Chondrocyte (in vitro differentiated cells): ENCODE data around the gene HK2. TPM values are rescaled to one million over a fixed set of nuclear protein-coding genes. Genes with fewer than 3 reads are reported as not detected.

ENCODE experiments used
- DNase-seq: peaks from one replicate; pipeline ENCODE4 v3.0.0; 2021; ENCODE audit warnings: mixed read lengths, low spot score
- H3K27ac Mint-ChIP-seq: one replicate; pipeline ENCODE4 v1.8.0; 2021; ENCODE audit warnings: mild to moderate bottlenecking, moderate library complexity, mixed read lengths; ENCODE audit not compliant: unreplicated experiment
- H3K27me3 Mint-ChIP-seq: 2 replicates; pipeline ENCODE4 v1.8.0; 2021; ENCODE audit warnings: low read depth, mixed read lengths
- H3K36me3 Mint-ChIP-seq: 2 replicates; pipeline ENCODE4 v1.8.0; 2021; ENCODE audit warnings: low read depth, mixed read lengths
- H3K4me1 Mint-ChIP-seq: 2 replicates; pipeline ENCODE4 v1.8.0; 2021; ENCODE audit warnings: low read depth, mild to moderate bottlenecking, mixed read lengths
- H3K4me3 Mint-ChIP-seq: one replicate; pipeline ENCODE4 v1.8.0; 2021; ENCODE audit warnings: mild to moderate bottlenecking, moderate library complexity, mixed read lengths; ENCODE audit not compliant: unreplicated experiment
- H3K9me3 Mint-ChIP-seq: 2 replicates; pipeline ENCODE4 v1.8.0; 2021; ENCODE audit warnings: low read depth, mixed read lengths
- total RNA-seq: library from RNA; stranded (reverse); gene quantifications from 3 replicates; pipeline ENCODE4 v1.2.1, GENCODE V29; 2021
- TF ChIP-seq, protein P1 (sequence below): fragments of 200-600 bp; sonication (generic); IDR thresholded peaks from 2 replicates; pipeline ENCODE4 v1.5.0; 2021; ENCODE audit warnings: antibody characterized with exemption, mild to moderate bottlenecking, moderate library complexity

HK2 gene
- total RNA-seq, 1 donor from 2014 or later = 31.4 TPM

DNA sequence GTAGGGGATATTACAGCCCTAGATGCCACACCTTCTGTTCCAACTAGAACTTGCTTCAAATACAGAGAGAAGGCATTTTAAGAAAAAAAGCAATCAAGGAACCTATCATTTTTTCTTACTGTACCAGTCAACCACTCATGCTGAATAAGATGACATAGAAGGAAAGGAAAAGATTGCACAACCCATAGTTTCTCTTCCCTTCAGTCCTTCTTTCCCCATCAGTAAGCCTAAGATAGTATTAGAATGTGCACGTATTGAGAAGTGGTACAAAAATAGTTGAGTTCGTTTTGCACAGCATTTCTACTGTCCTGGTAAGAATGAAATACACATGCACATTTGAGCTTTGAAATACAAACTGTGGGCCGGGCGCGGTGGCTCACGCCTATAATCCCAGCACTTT, 27.0 kb upstream of the HK2 start:
- H3K9me3 Mint-ChIP-seq = no peaks in the 10 kb centered on the region
- no peaks in the 10 kb centered on the region for H3K36me3 Mint-ChIP-seq
- DNase-seq = no peak
- TF ChIP-seq, protein P1, sequence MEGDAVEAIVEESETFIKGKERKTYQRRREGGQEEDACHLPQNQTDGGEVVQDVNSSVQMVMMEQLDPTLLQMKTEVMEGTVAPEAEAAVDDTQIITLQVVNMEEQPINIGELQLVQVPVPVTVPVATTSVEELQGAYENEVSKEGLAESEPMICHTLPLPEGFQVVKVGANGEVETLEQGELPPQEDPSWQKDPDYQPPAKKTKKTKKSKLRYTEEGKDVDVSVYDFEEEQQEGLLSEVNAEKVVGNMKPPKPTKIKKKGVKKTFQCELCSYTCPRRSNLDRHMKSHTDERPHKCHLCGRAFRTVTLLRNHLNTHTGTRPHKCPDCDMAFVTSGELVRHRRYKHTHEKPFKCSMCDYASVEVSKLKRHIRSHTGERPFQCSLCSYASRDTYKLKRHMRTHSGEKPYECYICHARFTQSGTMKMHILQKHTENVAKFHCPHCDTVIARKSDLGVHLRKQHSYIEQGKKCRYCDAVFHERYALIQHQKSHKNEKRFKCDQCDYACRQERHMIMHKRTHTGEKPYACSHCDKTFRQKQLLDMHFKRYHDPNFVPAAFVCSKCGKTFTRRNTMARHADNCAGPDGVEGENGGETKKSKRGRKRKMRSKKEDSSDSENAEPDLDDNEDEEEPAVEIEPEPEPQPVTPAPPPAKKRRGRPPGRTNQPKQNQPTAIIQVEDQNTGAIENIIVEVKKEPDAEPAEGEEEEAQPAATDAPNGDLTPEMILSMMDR = no peak
- H3K27me3 Mint-ChIP-seq = peaks cover 12% of the 10 kb centered on the region
- H3K4me1 Mint-ChIP-seq = no peaks in the 10 kb centered on the region
- no peak overlapping the region for H3K27ac Mint-ChIP-seq
- no peak overlapping the region for H3K4me3 Mint-ChIP-seq

- peaks cover 13% of the 10 kb centered on the region for H3K4me1 Mint-ChIP-seq
- no peak for DNase-seq
- no peaks in the 10 kb centered on the region for H3K36me3 Mint-ChIP-seq
- no peak overlapping the region for H3K27ac Mint-ChIP-seq
- H3K4me3 Mint-ChIP-seq = no peak overlapping the region
- H3K27me3 Mint-ChIP-seq = peaks cover 21% of the 10 kb centered on the region
- H3K9me3 Mint-ChIP-seq = no peaks in the 10 kb centered on the region
- TF ChIP-seq, protein P1 = no peak
Observed at GRCh38 chr2:74812787-74813590, 20.9 kb upstream of the HK2 start.

GRCh38 chr2:74814102-74814501, 19.8 kb upstream of the HK2 start:
- Mint-ChIP-seq H3K4me1 (peaks cover 13% of the 10 kb centered on the region), H3K9me3 (no peaks in the 10 kb centered on the region), H3K36me3 (no peaks in the 10 kb centered on the region), H3K27ac (no peak overlapping the region), H3K4me3 (no peak overlapping the region), H3K27me3 (peaks cover 21% of the 10 kb centered on the region)
- TF ChIP-seq, protein P1 = no peak
- no peak for DNase-seq

DNA sequence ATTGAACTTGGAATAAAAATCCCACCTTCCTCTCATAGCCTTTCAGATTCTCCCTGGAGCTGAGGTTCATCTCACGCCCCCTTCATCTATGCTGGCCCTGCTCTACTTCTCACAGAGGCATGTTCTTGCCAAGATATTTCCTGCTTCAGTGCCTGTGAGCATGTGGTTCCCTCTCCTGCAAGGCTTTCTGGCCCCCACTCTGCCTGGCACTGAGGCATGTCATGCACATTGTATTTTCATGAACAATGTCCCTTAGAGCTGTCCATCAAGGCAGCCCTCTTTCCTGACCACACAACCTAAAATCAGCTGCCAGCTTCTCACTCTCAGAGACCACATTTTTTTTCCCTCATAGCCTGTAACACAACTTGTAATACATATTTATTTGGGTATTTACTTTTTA, 18.0 kb upstream of the HK2 start:
- Mint-ChIP-seq H3K4me1 (peaks cover 13% of the 10 kb centered on the region), H3K36me3 (no peaks in the 10 kb centered on the region), H3K27me3 (peaks cover 16% of the 10 kb centered on the region), H3K4me3 (no peak overlapping the region), H3K9me3 (no peaks in the 10 kb centered on the region), H3K27ac (no peak overlapping the region)
- TF ChIP-seq, protein P1 = no peak
- no peak for DNase-seq

DNA sequence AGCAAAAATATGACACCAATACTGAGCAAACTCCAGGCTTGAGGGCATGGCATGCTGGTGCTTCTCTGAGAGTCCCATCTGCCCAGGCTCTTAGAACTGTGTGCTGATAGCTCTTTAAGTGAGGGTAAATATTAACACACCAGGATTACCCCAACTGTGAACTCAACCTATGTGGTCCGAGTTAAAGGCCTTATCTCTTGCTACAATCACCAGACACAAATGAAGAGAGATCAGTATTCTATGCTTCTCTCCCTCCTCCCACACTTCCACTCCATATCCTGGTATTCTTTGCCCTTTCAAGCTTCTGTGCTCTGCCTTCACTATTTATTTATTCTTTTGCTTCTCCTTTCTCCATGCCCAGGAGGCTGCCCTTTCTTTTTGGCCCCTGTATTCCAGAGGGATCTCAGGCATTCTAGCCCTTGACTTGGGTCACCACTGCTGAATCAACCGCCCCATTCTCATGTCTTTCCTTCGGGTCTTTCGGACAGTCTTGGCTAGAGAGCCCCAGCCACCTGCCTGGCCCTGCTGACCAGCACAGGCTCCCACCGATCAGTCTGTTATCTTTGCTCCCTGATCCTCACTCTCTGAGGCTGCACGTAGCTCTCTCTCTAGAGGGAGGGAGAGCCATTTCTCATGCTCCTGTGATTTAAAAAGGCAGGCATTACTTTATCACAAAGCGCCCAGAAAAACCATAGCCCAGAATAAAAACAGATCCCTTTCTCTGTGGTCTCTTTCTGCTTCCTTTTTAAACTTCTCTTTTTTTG, 17.2 kb upstream of the HK2 start:
- Mint-ChIP-seq H3K9me3 (no peaks in the 10 kb centered on the region), H3K27ac (no peak overlapping the region), H3K27me3 (peaks cover 9% of the 10 kb centered on the region), H3K36me3 (no peaks in the 10 kb centered on the region), H3K4me1 (peaks cover 13% of the 10 kb centered on the region), H3K4me3 (no peak overlapping the region)
- TF ChIP-seq, protein P1 = no peak
- no peak for DNase-seq
